ENCODE results near the gene ADCYAP1R1.

- TF ChIP-seq, protein P1, sequence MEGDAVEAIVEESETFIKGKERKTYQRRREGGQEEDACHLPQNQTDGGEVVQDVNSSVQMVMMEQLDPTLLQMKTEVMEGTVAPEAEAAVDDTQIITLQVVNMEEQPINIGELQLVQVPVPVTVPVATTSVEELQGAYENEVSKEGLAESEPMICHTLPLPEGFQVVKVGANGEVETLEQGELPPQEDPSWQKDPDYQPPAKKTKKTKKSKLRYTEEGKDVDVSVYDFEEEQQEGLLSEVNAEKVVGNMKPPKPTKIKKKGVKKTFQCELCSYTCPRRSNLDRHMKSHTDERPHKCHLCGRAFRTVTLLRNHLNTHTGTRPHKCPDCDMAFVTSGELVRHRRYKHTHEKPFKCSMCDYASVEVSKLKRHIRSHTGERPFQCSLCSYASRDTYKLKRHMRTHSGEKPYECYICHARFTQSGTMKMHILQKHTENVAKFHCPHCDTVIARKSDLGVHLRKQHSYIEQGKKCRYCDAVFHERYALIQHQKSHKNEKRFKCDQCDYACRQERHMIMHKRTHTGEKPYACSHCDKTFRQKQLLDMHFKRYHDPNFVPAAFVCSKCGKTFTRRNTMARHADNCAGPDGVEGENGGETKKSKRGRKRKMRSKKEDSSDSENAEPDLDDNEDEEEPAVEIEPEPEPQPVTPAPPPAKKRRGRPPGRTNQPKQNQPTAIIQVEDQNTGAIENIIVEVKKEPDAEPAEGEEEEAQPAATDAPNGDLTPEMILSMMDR (conservative IDR thresholded peaks at IDR 0.05; ENCODE audit: low read length) = no peak
- no peak for TF ChIP-seq EZH2phosphoT487 (IDR thresholded peaks at IDR 0.05; ENCODE audit: borderline replicate concordance, low read depth, low read length)
Measured at GRCh38 chr7:31099451-31100444, 47.6 kb downstream of the ADCYAP1R1 start.

Measured in OCI-LY7 (cell line).